H1 (cell line): ENCODE data around the gene PYGB. TPM values are rescaled to one million over a fixed set of nuclear protein-coding genes. Genes with fewer than 3 reads are reported as not detected.

Source experiments
- CHD1 ChIP-seq: IDR thresholded peaks from 2 replicates; pipeline ENCODE4 v1.6.1; 2012; ENCODE audit warnings: low read depth, low read length, improper control_type of control experiment
- POLR2AphosphoS5 ChIP-seq: IDR thresholded peaks from 2 replicates; pipeline ENCODE4 v1.6.1; 2011; ENCODE audit warnings: low read depth, low read length
- RFX5 ChIP-seq: IDR thresholded peaks from 2 replicates; pipeline ENCODE4 v1.6.1; 2011; ENCODE audit warnings: low read depth, low read length, improper control_type of control experiment, borderline replicate concordance
- RNF2 ChIP-seq: fragments of 200-900, 300-1000 bp; sonication (generic); IDR thresholded peaks from 2 replicates; pipeline ENCODE4 v1.7.1; 2016; ENCODE audit warnings: borderline replicate concordance, low read depth, mild to moderate bottlenecking, antibody characterized with exemption, low read length; ENCODE audit not compliant: poor library complexity, severe bottlenecking; ENCODE audit errors: missing control alignments
- SP2 ChIP-seq: IDR thresholded peaks from 2 replicates; pipeline ENCODE4 v1.6.1; 2012; ENCODE audit warnings: mild to moderate bottlenecking, low read length, inconsistent platforms
- SP4 ChIP-seq: IDR thresholded peaks from 2 replicates; pipeline ENCODE4 v1.6.1; 2012; ENCODE audit warnings: low read length, inconsistent platforms
- SRF ChIP-seq: IDR thresholded peaks from 2 replicates; pipeline ENCODE4 v1.6.1; 2011; ENCODE audit warnings: mild to moderate bottlenecking, low read depth, low read length, moderate library complexity
- polyA plus RNA-seq, 7 experiments: library from polyadenylated mRNA; depleted of rRNA in 3 of 7; stranded (reverse) in 5 of 7; unstranded in 2 of 7; fragments of >200 nt in 5 of 7; fragments of 200-250 nt in 2 of 7; gene quantifications; 1 replicate in 5 of 7; 2 replicates in 1 of 7; 4 replicates in 1 of 7; pipeline versions ENCODE4 v1.2.1 to v1.2.3, GENCODE V29; 2011 to 2013; ENCODE audit warnings: missing spikeins in 2 of 7, mixed read lengths in 2 of 7
- total RNA-seq: library from RNA; stranded (reverse); fragmentation: NEBNext Ultra II Directional; extraction: Animal tissue kit (Norgen Biotek cat#: 25700); gene quantifications from 2 replicates; pipeline ENCODE4 v1.2.1, GENCODE V29; 2021

Gene PYGB
- total and polyA plus RNA-seq, 2 of the 8 experiments (the other 6 are each of a cell fraction or from before 2014, with no cell fraction given), result 26.6 to 56.0 TPM

DNA sequence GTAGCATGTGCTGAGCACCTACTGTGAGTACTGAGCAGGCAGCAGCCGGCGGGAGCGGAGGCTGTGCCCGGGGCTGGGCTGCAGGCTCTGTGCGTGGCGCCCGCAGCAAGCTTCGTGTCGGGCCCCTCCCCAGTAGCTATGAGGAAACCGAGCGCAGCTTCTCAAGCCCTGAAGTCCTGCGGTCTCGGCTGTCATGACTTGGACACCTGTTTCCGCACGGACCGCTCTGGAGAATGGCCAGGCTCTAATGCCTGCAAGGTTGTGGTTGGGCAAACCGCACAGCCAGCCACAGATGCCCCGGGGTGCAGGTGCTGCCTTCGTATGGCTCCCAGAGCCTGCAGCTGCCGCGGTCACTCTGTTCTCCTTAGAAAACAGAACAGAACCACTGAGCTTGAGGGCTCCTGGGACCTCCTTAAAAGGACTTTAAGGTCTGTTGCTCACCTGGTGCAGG, 33.7 kb downstream of the PYGB start (continued):
- TF ChIP-seq RNF2 (no peak), SP2 (no peak), CHD1 (no peak), RFX5 (no peak), SP4 (no peak), POLR2AphosphoS5 (no peak), SRF (no peak)
